Lower leg skin (tissue), 3 donors: Measurements from ENCODE around the gene SHISAL1.

Source experiments
- CTCF ChIP-seq, 3 donors: fragments of 450-650 bp; IDR thresholded peaks; one replicate each; pipeline ENCODE4 v1.5.1; 2016; ENCODE audit warnings: antibody characterized with exemption in 3 of 3, mild to moderate bottlenecking in 3 of 3, moderate library complexity in 2 of 3
- POLR2A ChIP-seq, 2 donors: fragments of 450-650 bp; IDR thresholded peaks; one replicate each; pipeline ENCODE4 v1.6.1; 2016 to 2017; ENCODE audit warnings: antibody characterized with exemption in 2 of 2, mild to moderate bottlenecking in 1 of 2, moderate library complexity in 1 of 2

- TF ChIP-seq CTCF (IDR thresholded peaks at IDR 0.05) (no peak), POLR2A (IDR thresholded peaks at IDR 0.05) (no peak)
Measured at GRCh38 chr22:44305455-44305854, 7.3 kb downstream of the SHISAL1 start.
